T-helper 1 cell treated with Interleukin-12 subunit alpha and Interleukin-12 subunit beta and Interleukin-4 antibody, amounts not matched to agents 30 μg/mL and 1 μg/mL, for 36 hours (primary cell): ENCODE data around the gene DAP.
"Not testable (repeated sequence)": the region's sequence is repeated elsewhere in the genome, so short reads cannot be mapped to it uniquely, and the experiment has no call there.

Source experiments
- H3K27ac Mint-ChIP-seq: one replicate; pipeline ENCODE4 v1.8.0; 2021; ENCODE audit warnings: mild to moderate bottlenecking, mixed read lengths
- H3K27me3 Mint-ChIP-seq: one replicate; pipeline ENCODE4 v1.8.0; 2021; ENCODE audit warnings: low read depth, mixed read lengths
- H3K36me3 Mint-ChIP-seq: one replicate; pipeline ENCODE4 v1.8.0; 2021; ENCODE audit warnings: low read depth, mixed read lengths
- H3K4me1 Mint-ChIP-seq: one replicate; pipeline ENCODE4 v1.8.0; 2021; ENCODE audit warnings: low read depth, mixed read lengths
- H3K4me3 Mint-ChIP-seq: one replicate; pipeline ENCODE4 v1.8.0; 2021; ENCODE audit warnings: mild to moderate bottlenecking, moderate library complexity, mixed read lengths
- H3K9me3 Mint-ChIP-seq: one replicate; pipeline ENCODE4 v1.8.0; 2021; ENCODE audit warnings: mixed read lengths

Gene DAP

GRCh38 chr5:10718617-10719016 lies 42.4 kb downstream of the DAP start:
- H3K4me3 Mint-ChIP-seq, H3K27ac Mint-ChIP-seq, H3K9me3 Mint-ChIP-seq, H3K4me1 Mint-ChIP-seq, H3K27me3 Mint-ChIP-seq: not testable (repeated sequence)
- peaks cover 13% of the 10 kb centered on the region for H3K36me3 Mint-ChIP-seq

GRCh38 chr5:10716825-10717224 lies 44.2 kb downstream of the DAP start:
- not testable (repeated sequence) for H3K4me3 Mint-ChIP-seq, H3K27me3 Mint-ChIP-seq, H3K27ac Mint-ChIP-seq, H3K4me1 Mint-ChIP-seq, H3K9me3 Mint-ChIP-seq
- peaks cover 17% of the 10 kb centered on the region for H3K36me3 Mint-ChIP-seq

- H3K9me3 Mint-ChIP-seq, result no peaks in the 10 kb centered on the region
- H3K4me1 Mint-ChIP-seq, result peaks cover 6% of the 10 kb centered on the region
- peaks cover 12% of the 10 kb centered on the region for H3K36me3 Mint-ChIP-seq
- H3K27me3 Mint-ChIP-seq, result no peaks in the 10 kb centered on the region
- H3K27ac Mint-ChIP-seq, result no peak overlapping the region
- H3K4me3 Mint-ChIP-seq, result no peak overlapping the region
Observed at GRCh38 chr5:10715605-10716290, 45.3 kb downstream of the DAP start.

GRCh38 chr5:10712574-10713366 lies 48.3 kb downstream of the DAP start:
- Mint-ChIP-seq H3K9me3 (no peaks in the 10 kb centered on the region), H3K27ac (no peak overlapping the region), H3K4me3 (no peak overlapping the region), H3K27me3 (no peaks in the 10 kb centered on the region), H3K36me3 (peaks cover 12% of the 10 kb centered on the region), H3K4me1 (peaks cover 10% of the 10 kb centered on the region)

GRCh38 chr5:10711562-10711961 lies 49.5 kb downstream of the DAP start:
- peaks cover 12% of the 10 kb centered on the region for H3K4me1 Mint-ChIP-seq
- peaks cover 12% of the 10 kb centered on the region for H3K36me3 Mint-ChIP-seq
- no peaks in the 10 kb centered on the region for H3K27me3 Mint-ChIP-seq
- H3K27ac Mint-ChIP-seq, result no peak overlapping the region
- no peak overlapping the region for H3K4me3 Mint-ChIP-seq
- H3K9me3 Mint-ChIP-seq, result no peaks in the 10 kb centered on the region

GRCh38 chr5:10710513-10711128 lies 50.4 kb downstream of the DAP start:
- Mint-ChIP-seq H3K9me3 (no peaks in the 10 kb centered on the region), H3K27me3 (no peaks in the 10 kb centered on the region), H3K27ac (no peak overlapping the region), H3K4me3 (no peak overlapping the region), H3K4me1 (peaks cover 20% of the 10 kb centered on the region), H3K36me3 (peaks cover 12% of the 10 kb centered on the region)

- Mint-ChIP-seq H3K27me3 (no peaks in the 10 kb centered on the region), H3K4me1 (peaks cover 27% of the 10 kb centered on the region), H3K27ac (no peak overlapping the region), H3K36me3 (peaks cover 11% of the 10 kb centered on the region), H3K4me3 (no peak overlapping the region), H3K9me3 (no peaks in the 10 kb centered on the region)
Observed at GRCh38 chr5:10709933-10710332, 51.1 kb downstream of the DAP start.

- no peak overlapping the region for H3K27ac Mint-ChIP-seq
- H3K4me3 Mint-ChIP-seq, result no peak overlapping the region
- H3K9me3 Mint-ChIP-seq, result no peaks in the 10 kb centered on the region
- H3K27me3 Mint-ChIP-seq, result no peaks in the 10 kb centered on the region
- peaks cover 32% of the 10 kb centered on the region for H3K4me1 Mint-ChIP-seq
- peaks cover 9% of the 10 kb centered on the region for H3K36me3 Mint-ChIP-seq
Observed at GRCh38 chr5:10709409-10709808, 51.6 kb downstream of the DAP start.

GRCh38 chr5:10708189-10708944 lies 52.7 kb downstream of the DAP start:
- no peak overlapping the region for H3K4me3 Mint-ChIP-seq
- H3K27ac Mint-ChIP-seq, result no peak overlapping the region
- no peaks in the 10 kb centered on the region for H3K27me3 Mint-ChIP-seq
- no peaks in the 10 kb centered on the region for H3K9me3 Mint-ChIP-seq
- peaks cover 38% of the 10 kb centered on the region for H3K4me1 Mint-ChIP-seq
- peaks cover 6% of the 10 kb centered on the region for H3K36me3 Mint-ChIP-seq

- Mint-ChIP-seq H3K36me3 (peaks cover 2% of the 10 kb centered on the region), H3K4me1 (peaks cover 35% of the 10 kb centered on the region), H3K4me3 (no peak overlapping the region), H3K27ac (no peak overlapping the region), H3K9me3 (no peaks in the 10 kb centered on the region), H3K27me3 (no peaks in the 10 kb centered on the region)
Observed at GRCh38 chr5:10707198-10708142, 53.6 kb downstream of the DAP start.

GRCh38 chr5:10706326-10706725 lies 54.7 kb downstream of the DAP start:
- H3K4me3 Mint-ChIP-seq, result no peak overlapping the region
- no peak overlapping the region for H3K27ac Mint-ChIP-seq
- peaks cover 36% of the 10 kb centered on the region for H3K4me1 Mint-ChIP-seq
- peaks cover 4% of the 10 kb centered on the region for H3K36me3 Mint-ChIP-seq
- no peaks in the 10 kb centered on the region for H3K9me3 Mint-ChIP-seq
- H3K27me3 Mint-ChIP-seq, result no peaks in the 10 kb centered on the region

GRCh38 chr5:10705747-10706146 lies 55.3 kb downstream of the DAP start:
- Mint-ChIP-seq H3K4me1 (peaks cover 36% of the 10 kb centered on the region), H3K9me3 (no peaks in the 10 kb centered on the region), H3K27ac (no peak overlapping the region), H3K27me3 (no peaks in the 10 kb centered on the region), H3K36me3 (peaks cover 4% of the 10 kb centered on the region), H3K4me3 (no peak overlapping the region)

- H3K4me3 Mint-ChIP-seq, result no peak overlapping the region
- no peaks in the 10 kb centered on the region for H3K27me3 Mint-ChIP-seq
- H3K4me1 Mint-ChIP-seq, result peaks cover 38% of the 10 kb centered on the region
- H3K9me3 Mint-ChIP-seq, result no peaks in the 10 kb centered on the region
- peaks cover 4% of the 10 kb centered on the region for H3K36me3 Mint-ChIP-seq
- peak overlapping the region; percentile 41 for H3K27ac Mint-ChIP-seq
Observed at GRCh38 chr5:10704949-10705621, 55.9 kb downstream of the DAP start.
